ENCODE data around the gene ARHGAP20. TPM values are rescaled to one million over a fixed set of nuclear protein-coding genes. Genes with fewer than 3 reads are reported as not detected.

The ARHGAP20 gene
- total RNA-seq, 1 donor, result 17.5 TPM

DNA sequence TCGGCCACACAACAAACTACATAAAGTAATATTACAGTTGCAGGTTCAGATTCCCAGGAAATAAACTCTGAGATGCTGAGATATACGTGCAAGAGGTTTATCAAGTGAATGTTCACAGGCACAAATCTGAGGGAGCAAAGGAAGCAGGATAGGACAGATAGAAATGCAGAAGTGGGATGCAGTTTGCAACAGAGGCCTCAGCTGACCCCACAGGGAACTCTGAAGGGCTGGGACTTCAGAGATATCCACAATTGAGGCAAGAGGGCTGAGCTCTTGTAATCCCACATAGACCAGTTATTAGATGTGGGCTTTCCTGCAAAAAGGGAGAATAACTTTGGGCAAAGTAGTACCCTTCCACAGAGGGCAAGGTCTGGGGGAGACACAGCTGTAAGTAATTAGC is 25.4 kb upstream of the ARHGAP20 start:
- TF ChIP-seq, protein P1, sequence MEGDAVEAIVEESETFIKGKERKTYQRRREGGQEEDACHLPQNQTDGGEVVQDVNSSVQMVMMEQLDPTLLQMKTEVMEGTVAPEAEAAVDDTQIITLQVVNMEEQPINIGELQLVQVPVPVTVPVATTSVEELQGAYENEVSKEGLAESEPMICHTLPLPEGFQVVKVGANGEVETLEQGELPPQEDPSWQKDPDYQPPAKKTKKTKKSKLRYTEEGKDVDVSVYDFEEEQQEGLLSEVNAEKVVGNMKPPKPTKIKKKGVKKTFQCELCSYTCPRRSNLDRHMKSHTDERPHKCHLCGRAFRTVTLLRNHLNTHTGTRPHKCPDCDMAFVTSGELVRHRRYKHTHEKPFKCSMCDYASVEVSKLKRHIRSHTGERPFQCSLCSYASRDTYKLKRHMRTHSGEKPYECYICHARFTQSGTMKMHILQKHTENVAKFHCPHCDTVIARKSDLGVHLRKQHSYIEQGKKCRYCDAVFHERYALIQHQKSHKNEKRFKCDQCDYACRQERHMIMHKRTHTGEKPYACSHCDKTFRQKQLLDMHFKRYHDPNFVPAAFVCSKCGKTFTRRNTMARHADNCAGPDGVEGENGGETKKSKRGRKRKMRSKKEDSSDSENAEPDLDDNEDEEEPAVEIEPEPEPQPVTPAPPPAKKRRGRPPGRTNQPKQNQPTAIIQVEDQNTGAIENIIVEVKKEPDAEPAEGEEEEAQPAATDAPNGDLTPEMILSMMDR (IDR thresholded peaks at IDR 0.05; ENCODE audit: insufficient read depth, low read length), result no peak
- no peak overlapping the region for H3K4me3 ChIP-seq (ENCODE audit: low read depth, low read length)
- no peak for DNase-seq (ENCODE audit: low read depth)

DNA sequence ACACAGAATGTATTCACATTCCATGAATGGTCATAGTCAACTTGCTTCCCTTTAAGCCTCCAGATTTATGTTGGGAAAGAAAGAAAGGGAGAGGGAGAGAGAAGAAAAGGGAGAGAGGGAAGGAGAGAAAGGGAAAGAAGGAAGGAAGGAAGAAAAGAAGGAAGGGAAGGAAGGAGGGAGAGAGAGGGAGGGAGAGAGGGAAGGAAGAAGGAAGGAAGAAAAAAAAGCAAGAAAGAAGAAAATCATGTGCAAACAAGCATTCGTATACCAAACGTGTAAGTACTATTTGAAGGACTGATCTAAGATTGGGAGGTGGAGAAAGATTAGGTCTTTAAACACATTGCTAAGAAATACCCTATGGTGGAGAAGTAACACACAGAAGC is 23.9 kb upstream of the ARHGAP20 start:
- DNase-seq (ENCODE audit: low read depth), result no peak
- no peak overlapping the region for H3K4me3 ChIP-seq (ENCODE audit: low read depth, low read length)
- TF ChIP-seq, protein P1 (IDR thresholded peaks at IDR 0.05; ENCODE audit: insufficient read depth, low read length), result no peak

DNA sequence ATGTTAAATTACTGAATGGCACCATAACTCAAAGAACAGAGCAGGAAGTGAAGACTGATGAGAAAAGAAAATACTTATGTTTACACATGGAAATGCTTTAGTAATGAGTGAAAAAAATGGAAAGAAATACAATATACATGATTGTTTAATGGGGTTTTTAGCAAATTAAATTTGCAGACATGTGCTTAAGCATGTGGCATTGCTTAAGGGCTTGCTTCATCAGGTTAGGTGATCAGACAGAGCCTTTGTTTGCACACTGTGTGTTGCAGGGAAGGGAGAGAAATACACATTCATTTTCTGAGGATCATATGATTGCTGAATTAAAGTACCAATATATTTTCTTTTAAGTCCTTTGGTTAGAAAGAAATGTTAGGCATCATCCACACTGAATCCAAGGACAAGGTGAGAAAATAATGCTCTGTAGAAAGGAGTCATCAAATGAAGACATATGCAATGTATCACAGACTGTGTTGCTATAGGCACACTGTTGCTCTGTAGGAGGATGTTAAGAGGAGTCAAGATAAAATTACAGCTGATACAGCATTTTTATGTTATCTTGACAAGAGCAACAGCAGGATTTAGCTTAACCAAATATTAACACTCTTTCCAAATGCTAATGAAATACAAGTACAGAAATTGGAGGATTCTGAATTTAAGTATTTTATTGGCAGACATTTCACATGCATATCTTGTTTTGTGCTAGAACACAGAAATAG is 23.4 kb upstream of the ARHGAP20 start:
- TF ChIP-seq, protein P1 (IDR thresholded peaks at IDR 0.05; ENCODE audit: insufficient read depth, low read length), result no peak
- no peak for DNase-seq (ENCODE audit: low read depth)
- H3K4me3 ChIP-seq (ENCODE audit: low read depth, low read length), result no peak overlapping the region

DNA sequence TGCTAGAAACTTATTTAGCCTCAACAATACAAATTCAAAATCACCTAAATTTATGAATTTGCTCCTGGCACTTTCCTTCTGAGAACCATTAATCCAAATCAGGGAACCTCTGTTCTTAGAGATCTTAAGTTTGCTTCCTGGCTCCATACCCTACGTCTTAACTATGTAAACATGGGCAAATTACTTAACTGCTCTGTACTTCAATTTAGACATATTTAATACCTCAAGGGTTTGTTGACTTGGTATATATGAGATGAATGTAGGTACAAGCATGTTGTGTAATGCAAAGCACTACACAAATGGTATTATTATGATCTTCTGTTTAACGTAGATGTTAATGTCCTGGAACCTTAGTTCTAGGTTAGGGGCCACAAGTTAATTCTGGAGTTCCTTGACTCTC is 22.6 kb upstream of the ARHGAP20 start:
- no peak overlapping the region for H3K4me3 ChIP-seq (ENCODE audit: low read depth, low read length)
- DNase-seq (ENCODE audit: low read depth), result no peak
- TF ChIP-seq, protein P1 (IDR thresholded peaks at IDR 0.05; ENCODE audit: insufficient read depth, low read length), result no peak

DNA sequence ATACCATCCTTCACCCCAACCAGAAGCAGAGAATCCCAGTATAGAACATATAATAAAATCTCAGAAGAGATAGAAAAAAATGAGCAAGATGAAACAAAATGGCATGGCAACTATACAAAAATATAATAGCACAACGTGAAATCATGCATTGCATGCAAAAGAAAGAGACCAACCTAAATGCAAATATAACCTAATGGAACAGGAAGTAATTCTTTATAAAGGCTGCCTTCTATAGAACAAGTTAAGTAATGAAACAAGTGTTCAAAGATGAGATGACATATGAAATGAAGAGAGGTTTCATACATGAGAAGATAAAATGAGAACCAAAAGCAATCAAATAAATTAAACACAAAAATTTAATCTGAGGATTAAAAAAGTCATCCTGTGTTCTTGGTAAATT is 18.5 kb upstream of the ARHGAP20 start:
- TF ChIP-seq, protein P1 (IDR thresholded peaks at IDR 0.05; ENCODE audit: insufficient read depth, low read length), result no peak
- DNase-seq (ENCODE audit: low read depth), result no peak
- H3K4me3 ChIP-seq (ENCODE audit: low read depth, low read length), result no peak overlapping the region

DNA sequence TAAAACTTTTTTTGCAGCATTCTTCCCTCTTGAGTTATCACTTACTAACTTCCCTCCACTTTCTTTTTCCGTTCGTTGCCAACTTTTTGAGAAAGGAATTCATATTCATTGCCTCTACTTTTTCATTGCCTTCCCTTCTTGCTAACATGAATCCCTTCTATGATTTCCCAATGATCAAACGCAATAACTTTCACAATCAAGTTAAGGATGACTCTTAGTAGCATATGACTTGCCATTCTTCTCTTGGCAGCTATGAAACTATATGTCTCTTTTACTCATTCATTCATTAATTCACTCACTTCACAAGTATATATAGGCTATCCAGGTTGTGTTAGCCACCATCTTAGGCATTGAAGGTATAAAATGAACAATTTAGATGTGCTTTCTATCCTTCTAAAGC is 16.6 kb upstream of the ARHGAP20 start:
- DNase-seq (ENCODE audit: low read depth), result peak; percentile 83
- no peak overlapping the region for H3K4me3 ChIP-seq (ENCODE audit: low read depth, low read length)
- TF ChIP-seq, protein P1 (IDR thresholded peaks at IDR 0.05; ENCODE audit: insufficient read depth, low read length), result no peak

DNA sequence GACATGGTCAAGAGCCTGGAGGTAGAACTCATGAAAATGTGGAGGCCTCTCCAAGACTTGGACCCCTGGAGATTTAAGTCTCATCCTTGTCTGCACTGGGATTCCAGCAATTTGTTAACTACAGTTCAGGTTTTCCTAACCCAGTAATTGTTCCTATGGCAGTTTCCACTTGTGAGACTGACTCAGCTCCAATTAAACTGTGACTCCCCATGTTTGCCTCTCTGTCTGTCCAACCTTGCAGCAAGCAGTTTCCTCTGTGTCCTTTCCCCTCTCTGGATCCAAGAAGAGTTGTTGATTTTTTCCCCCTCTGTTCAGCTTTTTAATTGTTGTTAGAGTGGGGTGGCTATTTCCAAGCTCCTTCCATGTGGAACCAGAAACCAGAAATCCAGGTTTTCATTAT is 16.2 kb upstream of the ARHGAP20 start:
- DNase-seq (ENCODE audit: low read depth), result no peak
- no peak overlapping the region for H3K4me3 ChIP-seq (ENCODE audit: low read depth, low read length)
- TF ChIP-seq, protein P1 (IDR thresholded peaks at IDR 0.05; ENCODE audit: insufficient read depth, low read length), result no peak

All from fibroblast of the aortic adventitia (primary cell).